GM12878 (cell line): Measurements from ENCODE around the gene SIVA1. TPM values are rescaled to one million over a fixed set of nuclear protein-coding genes. Genes with fewer than 3 reads are reported as not detected.

Source experiments
- ATF7 ChIP-seq: fragments of 450-650 bp; IDR thresholded peaks from 2 replicates; pipeline ENCODE4 v1.6.1; 2016; ENCODE audit warnings: low read depth, mild to moderate bottlenecking
- BACH1 ChIP-seq: fragments of 450-650 bp; IDR thresholded peaks from 2 replicates; pipeline ENCODE4 v1.6.1; 2017; ENCODE audit warnings: mild to moderate bottlenecking, borderline replicate concordance
- BCLAF1 ChIP-seq: fragments of 450-650 bp; IDR thresholded peaks from 2 replicates; pipeline ENCODE4 v1.6.1; 2017; ENCODE audit warnings: antibody characterized with exemption, mild to moderate bottlenecking, moderate library complexity
- BHLHE40 ChIP-seq, 2 experiments: fragments of 450-650 bp in 1 of 2; IDR thresholded peaks; 2 replicates each; pipeline ENCODE4 v1.6.1; 2011 to 2017; ENCODE audit warnings: low read depth in 2 of 2, borderline replicate concordance in 1 of 2, improper control_type of control experiment in 1 of 2, low read length in 1 of 2, mild to moderate bottlenecking in 1 of 2
- CHD1 ChIP-seq: IDR thresholded peaks from 2 replicates; pipeline ENCODE4 v1.6.1; 2012; ENCODE audit warnings: low read depth, low read length, improper control_type of control experiment
- ETV6 ChIP-seq, 2 experiments: fragments of 450-650 bp in 1 of 2; IDR thresholded peaks in 1 of 2; conservative IDR thresholded peaks in 1 of 2; 2 replicates each; pipeline ENCODE4 v1.6.1; 2014; ENCODE audit warnings: antibody characterized with exemption in 1 of 2, borderline replicate concordance in 1 of 2, low read depth in 1 of 2, mild to moderate bottlenecking in 1 of 2, moderate library complexity in 1 of 2
- HDAC6 ChIP-seq: fragments of 200-600 bp; sonication (generic); IDR thresholded peaks from one replicate; pipeline ENCODE4 v1.8.0; 2017; ENCODE audit warnings: antibody characterized with exemption; ENCODE audit not compliant: unreplicated experiment
- HDGF ChIP-seq: fragments of 450-650 bp; IDR thresholded peaks from 2 replicates; pipeline ENCODE4 v1.6.1; 2016; ENCODE audit warnings: antibody characterized with exemption
- IKZF1 ChIP-seq: fragments of 450-650 bp; conservative IDR thresholded peaks from 2 replicates; pipeline ENCODE4 v1.6.1; 2017; ENCODE audit warnings: antibody characterized with exemption, mild to moderate bottlenecking
- IRF3 ChIP-seq: fragments of 450-650 bp; IDR thresholded peaks from 2 replicates; pipeline ENCODE4 v1.6.1; 2014; ENCODE audit warnings: mild to moderate bottlenecking
- JUNB ChIP-seq: IDR thresholded peaks from 2 replicates; pipeline ENCODE4 v1.6.1; 2016; ENCODE audit warnings: antibody characterized with exemption, mild to moderate bottlenecking
- NKRF ChIP-seq: fragments of 450-650 bp; conservative IDR thresholded peaks from 2 replicates; pipeline ENCODE4 v1.6.1; 2017; ENCODE audit warnings: mild to moderate bottlenecking, moderate library complexity
- NR2C2 ChIP-seq: IDR thresholded peaks from 2 replicates; pipeline ENCODE4 v1.6.1; 2011; ENCODE audit warnings: borderline replicate concordance, low read depth; ENCODE audit not compliant: control insufficient read depth, insufficient read length
- RUNX3 ChIP-seq: IDR thresholded peaks from 2 replicates; pipeline ENCODE4 v1.6.1; 2012; ENCODE audit warnings: low read length, inconsistent platforms
- SKIL ChIP-seq: fragments of 450-650 bp; IDR thresholded peaks from 2 replicates; pipeline ENCODE4 v1.6.1; 2017; ENCODE audit warnings: mild to moderate bottlenecking, low read depth, inconsistent platforms; ENCODE audit not compliant: poor library complexity, severe bottlenecking
- SREBF1 ChIP-seq: IDR thresholded peaks from 2 replicates; pipeline ENCODE4 v1.6.1; 2012; ENCODE audit warnings: mild to moderate bottlenecking, low read length
- SRF ChIP-seq, 2 experiments: IDR thresholded peaks; 2 replicates each; pipeline ENCODE4 v1.6.1; 2011; ENCODE audit warnings: low read depth in 2 of 2, low read length in 2 of 2, mild to moderate bottlenecking in 1 of 2, moderate library complexity in 1 of 2
- ZNF384 ChIP-seq: IDR thresholded peaks from 2 replicates; pipeline ENCODE4 v1.6.1; 2012; ENCODE audit warnings: low read depth, mild to moderate bottlenecking, low read length, improper control_type of control experiment, borderline replicate concordance
- polyA plus RNA-seq, 11 experiments: library from polyadenylated mRNA; depleted of rRNA in 4 of 11; unstranded in 6 of 11; stranded (reverse) in 5 of 11; fragments of >200 nt; fragmentation: Nextera tagmentation in 4 of 11; fragmentation: Illumina TruSeq in 1 of 11; extraction: Ambion mirVana in 4 of 11; extraction: Trizol in 1 of 11; gene quantifications; 1 replicate in 1 of 11; 2 replicates in 10 of 11; pipeline versions ENCODE4 v1.2.1 to v1.2.3, GENCODE V29; 2011 to 2016; ENCODE audit warnings: inconsistent platforms in 2 of 11, missing spikeins in 2 of 11, low read depth in 1 of 11
- total RNA-seq, 4 experiments: library from RNA; depleted of rRNA in 3 of 4; stranded (reverse); fragments of >200 nt in 3 of 4; fragmentation: Illumina TruSeq in 1 of 4; extraction: Trizol in 1 of 4; gene quantifications; 2 replicates each; pipeline versions ENCODE4 v1.2.1 to v1.2.3, GENCODE V29; 2013 to 2021
- TF ChIP-seq, protein P1 (sequence below): IDR thresholded peaks from 2 replicates; pipeline ENCODE4 v1.6.1; 2011; ENCODE audit warnings: mild to moderate bottlenecking, low read depth, low read length, moderate library complexity; ENCODE audit not compliant: insufficient replicate concordance

SIVA1 gene
- total and polyA plus RNA-seq, 10 of the 15 experiments (the other 5 are each of a cell fraction or from before 2014, with no cell fraction given), result 4.6 to 282 (median 106) TPM

DNA sequence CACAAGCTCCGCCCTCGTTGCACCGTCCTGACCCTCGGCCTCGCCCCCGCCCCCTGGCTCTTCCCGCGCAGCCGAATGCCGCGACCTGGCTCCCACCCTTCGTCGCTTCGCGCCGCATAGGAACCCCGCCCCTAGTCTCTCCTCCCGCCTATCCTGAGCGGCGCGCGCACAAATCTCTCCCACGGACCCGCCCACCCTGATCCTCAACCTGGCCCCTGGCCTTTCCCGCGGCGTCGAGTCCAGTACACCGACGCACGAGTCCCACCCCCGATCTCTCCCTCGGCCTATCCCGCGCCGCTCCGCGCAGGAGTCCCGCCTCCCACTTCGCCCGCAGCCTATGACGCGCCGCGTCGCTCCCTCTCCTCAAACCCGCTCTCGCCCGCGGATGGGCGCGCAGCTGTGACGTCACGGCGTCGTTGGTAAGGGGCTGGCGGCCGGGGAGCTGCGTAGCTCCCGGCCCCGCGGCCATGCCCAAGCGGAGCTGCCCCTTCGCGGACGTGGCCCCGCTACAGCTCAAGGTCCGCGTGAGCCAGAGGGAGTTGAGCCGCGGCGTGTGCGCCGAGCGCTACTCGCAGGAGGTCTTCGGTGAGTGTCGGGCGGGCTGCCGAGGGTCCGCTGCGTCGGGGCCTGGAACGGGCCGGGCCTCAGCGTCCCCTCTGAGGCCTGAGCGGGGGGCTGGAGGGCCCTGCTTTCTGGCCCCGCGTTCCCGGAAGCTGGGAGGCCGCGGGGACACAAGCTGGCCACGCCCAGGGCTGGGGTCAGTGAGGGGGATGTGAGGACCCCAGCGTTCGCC, at the start of gene SIVA1 (continued):
- TF ChIP-seq SKIL (no peak), ZNF384 (no peak), SRF (IDR thresholded peaks at IDR 0.05; ENCODE audit: low read depth in 2 of 2, low read length in 2 of 2) (peak in 1 of 2 experiments; percentile 80; a peak in 2 of 4 replicates), CHD1 (no peak), NR2C2 (no peak), RUNX3 (0 out of 2 replicates have a peak, but pooled peaks have one; percentile 26), IRF3 (peak; percentile 82), BCLAF1 (no peak), ATF7 (peak; percentile 74), HDAC6 (no peak), BHLHE40 (IDR thresholded peaks at IDR 0.05; ENCODE audit: borderline replicate concordance in 1 of 2, low read depth in 2 of 2, low read length in 1 of 2) (peak; percentile 10 to 66; a peak in 3 of 4 replicates), IKZF1 (no peak; the same call in none of the 2 replicates), HDGF (peak; percentile 99), JUNB (no peak), ETV6 (conservative IDR thresholded peaks at IDR 0.05 in 1 of 2, IDR thresholded peaks at IDR 0.05 in 1 of 2; ENCODE audit: borderline replicate concordance in 1 of 2, low read depth in 1 of 2) (no peak), NKRF (peak; percentile 93), BACH1 (peak; percentile 74), SREBF1 (no peak)
- TF ChIP-seq, protein P1, sequence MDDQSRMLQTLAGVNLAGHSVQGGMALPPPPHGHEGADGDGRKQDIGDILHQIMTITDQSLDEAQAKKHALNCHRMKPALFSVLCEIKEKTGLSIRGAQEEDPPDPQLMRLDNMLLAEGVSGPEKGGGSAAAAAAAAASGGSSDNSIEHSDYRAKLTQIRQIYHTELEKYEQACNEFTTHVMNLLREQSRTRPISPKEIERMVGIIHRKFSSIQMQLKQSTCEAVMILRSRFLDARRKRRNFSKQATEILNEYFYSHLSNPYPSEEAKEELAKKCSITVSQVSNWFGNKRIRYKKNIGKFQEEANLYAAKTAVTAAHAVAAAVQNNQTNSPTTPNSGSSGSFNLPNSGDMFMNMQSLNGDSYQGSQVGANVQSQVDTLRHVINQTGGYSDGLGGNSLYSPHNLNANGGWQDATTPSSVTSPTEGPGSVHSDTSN, result no peak
